WTC11 (cell line): Measurements from ENCODE around the gene STK32C. TPM values are rescaled to one million over a fixed set of nuclear protein-coding genes. Genes with fewer than 3 reads are reported as not detected.

Source experiments
- ATAC-seq: fragments of 200-7000 bp; cut with Tn5 transposase; 2 replicates; pipeline ENCODE4 v1.10.0; 2021; ENCODE audit warnings: mild to moderate bottlenecking, moderate library complexity
- CTCF ChIA-PET: fragments of 300-600 bp; sonication (Branson Sonifier 250); formaldehyde crosslinking; loops from one replicate; lab custom pipeline; 2021; ENCODE audit warnings: antibody characterized with exemption; lab: Charles Lee
- POLR2A ChIA-PET: fragments of 350-600 bp; sonication (Branson Sonifier 250); formaldehyde crosslinking; loops from one replicate; lab custom pipeline; 2021; ENCODE audit warnings: antibody characterized with exemption; lab: Charles Lee
- DNase-seq: peaks from one replicate; pipeline ENCODE4 v3.0.0; 2021; ENCODE audit warnings: low spot score
- H3K27ac Mint-ChIP-seq: 2 replicates; pipeline ENCODE4 v1.8.0; 2021; ENCODE audit warnings: mixed read lengths
- H3K27me3 Mint-ChIP-seq: 2 replicates; pipeline ENCODE4 v1.8.0; 2021; ENCODE audit warnings: low read depth, mild to moderate bottlenecking, moderate library complexity, mixed read lengths
- H3K36me3 Mint-ChIP-seq: 2 replicates; pipeline ENCODE4 v1.8.0; 2021; ENCODE audit warnings: mixed read lengths
- H3K4me1 Mint-ChIP-seq: 2 replicates; pipeline ENCODE4 v1.8.0; 2022; ENCODE audit warnings: mixed read lengths
- H3K4me3 Mint-ChIP-seq: 2 replicates; pipeline ENCODE4 v1.8.0; 2021; ENCODE audit warnings: mild to moderate bottlenecking, moderate library complexity, mixed read lengths
- H3K9me3 Mint-ChIP-seq: 2 replicates; pipeline ENCODE4 v1.8.0; 2021; ENCODE audit warnings: mixed read lengths
- GTF2I ChIP-seq: fragments of 250-450 bp; sonication (Bioruptor Pico); conservative IDR thresholded peaks from 2 replicates; pipeline ENCODE4 v1.4.0; 2021; ENCODE audit warnings: mild to moderate bottlenecking
- IRF1 ChIP-seq: sonication (generic); formaldehyde crosslinking; IDR thresholded peaks from 2 replicates; pipeline ENCODE4 v1.8.0; 2023; ENCODE audit warnings: missing genetic modification reagents
- JUN ChIP-seq: sonication (generic); formaldehyde crosslinking; IDR thresholded peaks from 2 replicates; pipeline ENCODE4 v1.8.0; 2023; ENCODE audit warnings: mild to moderate bottlenecking, missing genetic modification reagents
- NFATC4 ChIP-seq: fragments of 250-450 bp; sonication (Bioruptor Pico); IDR thresholded peaks from 2 replicates; pipeline ENCODE4 v1.9.0; 2021; ENCODE audit warnings: mild to moderate bottlenecking
- OVOL2 ChIP-seq: fragments of 250-450 bp; sonication (Bioruptor Pico); IDR thresholded peaks from 2 replicates; pipeline ENCODE4 v1.9.0; 2021; ENCODE audit warnings: mild to moderate bottlenecking, borderline replicate concordance
- PRRX2 ChIP-seq: fragments of 250-450 bp; sonication (Bioruptor Pico); IDR thresholded peaks from 2 replicates; pipeline ENCODE4 v1.8.0; 2021; ENCODE audit warnings: mild to moderate bottlenecking
- RELA ChIP-seq: sonication (generic); formaldehyde crosslinking; IDR thresholded peaks from 2 replicates; pipeline ENCODE4 v1.8.1; 2022; ENCODE audit warnings: missing genetic modification reagents, mild to moderate bottlenecking, borderline replicate concordance
- SOX15 ChIP-seq: fragments of 250-450 bp; sonication (Bioruptor Pico); IDR thresholded peaks from 2 replicates; pipeline ENCODE4 v1.9.0; 2021; ENCODE audit warnings: mild to moderate bottlenecking
- TEAD1 ChIP-seq: sonication (generic); formaldehyde crosslinking; IDR thresholded peaks from 2 replicates; pipeline ENCODE4 v1.8.0; 2022; ENCODE audit warnings: mild to moderate bottlenecking, missing genetic modification reagents
- ZNF232 ChIP-seq: sonication (generic); formaldehyde crosslinking; IDR thresholded peaks from 2 replicates; pipeline ENCODE4 v1.8.0; 2022; ENCODE audit warnings: mild to moderate bottlenecking, missing genetic modification reagents
- ZNF263 ChIP-seq: sonication (generic); formaldehyde crosslinking; IDR thresholded peaks from 2 replicates; pipeline ENCODE4 v1.8.1; 2022; ENCODE audit warnings: low read depth, mild to moderate bottlenecking, moderate library complexity, missing genetic modification reagents
- ZNF423 ChIP-seq: fragments of 250-450 bp; sonication (Bioruptor Pico); IDR thresholded peaks from 2 replicates; pipeline ENCODE4 v2.1.2; 2022; ENCODE audit warnings: mild to moderate bottlenecking, moderate library complexity
- ZNF671 ChIP-seq: fragments of 250-450 bp; sonication (Bioruptor Pico); IDR thresholded peaks from 2 replicates; pipeline ENCODE4 v1.8.0; 2021; ENCODE audit warnings: mild to moderate bottlenecking
- total RNA-seq: library from RNA; stranded (reverse); gene quantifications from 3 replicates; pipeline ENCODE4 v1.2.3, GENCODE V29; 2021
- TF ChIP-seq, protein P1 (sequence below): sonication (generic); formaldehyde crosslinking; IDR thresholded peaks from 2 replicates; pipeline ENCODE4 v1.8.1; 2023; ENCODE audit warnings: mild to moderate bottlenecking, moderate library complexity, missing genetic modification reagents
- TF ChIP-seq, protein P2 (sequence below): fragments of 200-600 bp; IDR thresholded peaks from 2 replicates; pipeline ENCODE4 v1.8.0; 2022; ENCODE audit warnings: antibody characterized with exemption
- TF ChIP-seq, protein P3 (sequence below): sonication (generic); formaldehyde crosslinking; IDR thresholded peaks from 2 replicates; pipeline ENCODE4 v1.8.1; 2022; ENCODE audit warnings: mild to moderate bottlenecking, moderate library complexity, missing genetic modification reagents

Gene STK32C
- total RNA-seq, 1 experiment from 2014 or later, result 20.7 TPM

- Mint-ChIP-seq H3K9me3 (no peaks in the 10 kb centered on the region), H3K4me1 (peaks cover 7% of the 10 kb centered on the region), H3K27me3 (no peaks in the 10 kb centered on the region), H3K27ac (no peak overlapping the region), H3K4me3 (no peak overlapping the region), H3K36me3 (no peaks in the 10 kb centered on the region)
- ATAC-seq, result no peak
- DNase-seq, result no peak
- TF ChIP-seq, protein P1, sequence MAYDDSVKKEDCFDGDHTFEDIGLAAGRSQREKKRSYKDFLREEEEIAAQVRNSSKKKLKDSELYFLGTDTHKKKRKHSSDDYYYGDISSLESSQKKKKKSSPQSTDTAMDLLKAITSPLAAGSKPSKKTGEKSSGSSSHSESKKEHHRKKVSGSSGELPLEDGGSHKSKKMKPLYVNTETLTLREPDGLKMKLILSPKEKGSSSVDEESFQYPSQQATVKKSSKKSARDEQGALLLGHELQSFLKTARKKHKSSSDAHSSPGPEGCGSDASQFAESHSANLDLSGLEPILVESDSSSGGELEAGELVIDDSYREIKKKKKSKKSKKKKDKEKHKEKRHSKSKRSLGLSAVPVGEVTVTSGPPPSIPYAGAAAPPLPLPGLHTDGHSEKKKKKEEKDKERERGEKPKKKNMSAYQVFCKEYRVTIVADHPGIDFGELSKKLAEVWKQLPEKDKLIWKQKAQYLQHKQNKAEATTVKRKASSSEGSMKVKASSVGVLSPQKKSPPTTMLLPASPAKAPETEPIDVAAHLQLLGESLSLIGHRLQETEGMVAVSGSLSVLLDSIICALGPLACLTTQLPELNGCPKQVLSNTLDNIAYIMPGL (CRISPR knock-in tag), result no peak
- TF ChIP-seq ZNF232 (CRISPR knock-in tag) (no peak), TEAD1 (CRISPR knock-in tag) (no peak), ZNF671 (no peak), OVOL2 (CRISPR knock-in tag) (no peak), PRRX2 (CRISPR knock-in tag) (no peak), ZNF423 (CRISPR knock-in tag) (no peak), IRF1 (CRISPR knock-in tag) (no peak), NFATC4 (CRISPR knock-in tag) (no peak), GTF2I (CRISPR knock-in tag) (no peak), JUN (CRISPR knock-in tag) (no peak)
- TF ChIP-seq, protein P2, sequence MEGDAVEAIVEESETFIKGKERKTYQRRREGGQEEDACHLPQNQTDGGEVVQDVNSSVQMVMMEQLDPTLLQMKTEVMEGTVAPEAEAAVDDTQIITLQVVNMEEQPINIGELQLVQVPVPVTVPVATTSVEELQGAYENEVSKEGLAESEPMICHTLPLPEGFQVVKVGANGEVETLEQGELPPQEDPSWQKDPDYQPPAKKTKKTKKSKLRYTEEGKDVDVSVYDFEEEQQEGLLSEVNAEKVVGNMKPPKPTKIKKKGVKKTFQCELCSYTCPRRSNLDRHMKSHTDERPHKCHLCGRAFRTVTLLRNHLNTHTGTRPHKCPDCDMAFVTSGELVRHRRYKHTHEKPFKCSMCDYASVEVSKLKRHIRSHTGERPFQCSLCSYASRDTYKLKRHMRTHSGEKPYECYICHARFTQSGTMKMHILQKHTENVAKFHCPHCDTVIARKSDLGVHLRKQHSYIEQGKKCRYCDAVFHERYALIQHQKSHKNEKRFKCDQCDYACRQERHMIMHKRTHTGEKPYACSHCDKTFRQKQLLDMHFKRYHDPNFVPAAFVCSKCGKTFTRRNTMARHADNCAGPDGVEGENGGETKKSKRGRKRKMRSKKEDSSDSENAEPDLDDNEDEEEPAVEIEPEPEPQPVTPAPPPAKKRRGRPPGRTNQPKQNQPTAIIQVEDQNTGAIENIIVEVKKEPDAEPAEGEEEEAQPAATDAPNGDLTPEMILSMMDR, result no peak
- TF ChIP-seq, protein P3, sequence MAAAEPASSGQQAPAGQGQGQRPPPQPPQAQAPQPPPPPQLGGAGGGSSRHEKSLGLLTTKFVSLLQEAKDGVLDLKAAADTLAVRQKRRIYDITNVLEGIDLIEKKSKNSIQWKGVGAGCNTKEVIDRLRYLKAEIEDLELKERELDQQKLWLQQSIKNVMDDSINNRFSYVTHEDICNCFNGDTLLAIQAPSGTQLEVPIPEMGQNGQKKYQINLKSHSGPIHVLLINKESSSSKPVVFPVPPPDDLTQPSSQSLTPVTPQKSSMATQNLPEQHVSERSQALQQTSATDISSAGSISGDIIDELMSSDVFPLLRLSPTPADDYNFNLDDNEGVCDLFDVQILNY (CRISPR knock-in tag), result no peak
- POLR2A ChIA-PET, result no interaction called here
- CTCF ChIA-PET, result interaction anchor here (1.4 to 1.8 kb wide), 2 partner anchors 48 to 111 kb away, joined by 4 to 6 read pairs; no protein-coding TSS in a partner anchor
Measured at GRCh38 chr10:132249824-132250375, 57.9 kb downstream of the STK32C start.

DNA sequence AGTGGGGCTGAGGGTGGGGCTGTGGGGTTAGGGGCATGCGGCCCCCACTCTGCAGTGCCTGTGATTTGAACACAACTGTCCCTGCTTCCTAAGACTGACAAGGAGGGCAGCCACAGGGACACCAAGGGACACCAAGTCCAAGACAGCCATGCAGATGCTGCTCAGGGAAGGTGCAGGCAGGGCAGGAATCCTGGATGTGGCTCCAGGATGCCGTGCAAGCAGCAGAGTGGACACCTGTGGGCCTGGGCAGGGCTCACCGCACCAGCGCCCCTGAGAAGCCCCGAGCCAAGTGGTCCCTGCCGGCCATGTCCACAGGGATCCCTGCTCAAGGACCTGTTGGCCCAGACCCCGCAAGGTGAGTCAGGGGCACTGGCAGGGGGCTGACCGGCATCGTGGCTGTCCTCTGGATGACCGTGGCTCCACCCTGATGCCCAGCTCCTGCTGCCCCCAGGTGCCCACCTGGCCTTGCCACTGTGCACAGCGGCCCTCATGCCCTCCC is 58.5 kb downstream of the STK32C start:
- no peaks in the 10 kb centered on the region for H3K9me3 Mint-ChIP-seq
- CTCF ChIA-PET, result interaction anchor here (1.4 to 1.8 kb wide), 2 partner anchors 49 to 111 kb away, joined by 4 to 6 read pairs; no protein-coding TSS in a partner anchor
- POLR2A ChIA-PET, result no interaction called here
- peaks cover 7% of the 10 kb centered on the region for H3K4me1 Mint-ChIP-seq
- TF ChIP-seq SOX15 (CRISPR knock-in tag), result no peak
- no peak for TF ChIP-seq ZNF263
- no peak overlapping the region for H3K27ac Mint-ChIP-seq
- peak; percentile 13; the same call in 1 of the 2 replicates for ATAC-seq
- H3K36me3 Mint-ChIP-seq, result no peaks in the 10 kb centered on the region
- no peaks in the 10 kb centered on the region for H3K27me3 Mint-ChIP-seq
- H3K4me3 Mint-ChIP-seq, result peak overlapping the region; percentile 34; the same call in 1 of the 2 replicates
- DNase-seq, result no peak

- Mint-ChIP-seq H3K9me3 (no peaks in the 10 kb centered on the region), H3K36me3 (no peaks in the 10 kb centered on the region), H3K4me3 (peak overlapping the region; percentile 69), H3K27me3 (no peaks in the 10 kb centered on the region), H3K4me1 (peaks cover 7% of the 10 kb centered on the region), H3K27ac (no peak overlapping the region)
- POLR2A ChIA-PET, result no interaction called here
- peak; percentile 72 for DNase-seq
- TF ChIP-seq ZNF423 (CRISPR knock-in tag), result 0 out of 2 replicates have a peak, but pooled peaks have one; percentile 6
- no peak for TF ChIP-seq RELA (CRISPR knock-in tag)
- peak; percentile 62 for ATAC-seq
- CTCF ChIA-PET, result interaction anchor here (0.6 to 1.8 kb wide), 3 partner anchors 49 to 825 kb away, joined by 3 to 6 read pairs (median 4); no protein-coding TSS in a partner anchor
Measured at GRCh38 chr10:132248455-132249225, 59.1 kb downstream of the STK32C start.
